NCI-H2081 treated with DMSO at 0.1 percent for 48 hours (cell line): ENCODE measurements around the gene SEC24D.
A peak's percentile ranks its signal among the peaks of the same experiment; 100 is the strongest.

Experiments
- DNase-seq: peaks from one replicate; lab custom pipeline; 2025; lab: John Stamatoyannopoulos, UW

Gene SEC24D

GRCh38 chr4:118716304-118716703, 119.6 kb downstream of the SEC24D start:
- no peak for DNase-seq

- DNase-seq, result no peak
Observed at GRCh38 chr4:118714682-118715081, 121.2 kb downstream of the SEC24D start.

- no peak for DNase-seq
Observed at GRCh38 chr4:118712872-118713271, 123.1 kb downstream of the SEC24D start.

GRCh38 chr4:118711052-118711451, 124.9 kb downstream of the SEC24D start:
- DNase-seq, result no peak

- no peak for DNase-seq
Observed at GRCh38 chr4:118703118-118703517, 132.8 kb downstream of the SEC24D start.

GRCh38 chr4:118684873-118685811, 150.8 kb downstream of the SEC24D start, which contains the start of gene METTL14:
METTL14 (plus strand) TSS chr4:118685392; CDS start chr4:118685535, 143 bp downstream.
- DNase-seq, result peak; percentile 74

GRCh38 chr4:118683513-118683912, 152.4 kb downstream of the SEC24D start:
- no peak for DNase-seq

GRCh38 chr4:118682928-118683327, 153.0 kb downstream of the SEC24D start:
- DNase-seq, result no peak

GRCh38 chr4:118680808-118681207, 155.1 kb downstream of the SEC24D start:
- DNase-seq, result no peak

- DNase-seq, result no peak
Observed at GRCh38 chr4:118676128-118676527, 159.8 kb downstream of the SEC24D start.
